Activated T-helper 1 cell treated with anti-CD3 and anti-CD28 coated beads, Interleukin-12 subunit alpha, Interleukin-12 subunit beta, Interleukin-2, Interleukin-4 antibody, amounts not matched to agents 30 ng/mL and 10 ng/mL and 1 ng/mL, durations not matched to agents 14 hours and 24 hours and 36 hours (primary cell): ENCODE data around the gene MYD88. TPM values are rescaled to one million over a fixed set of nuclear protein-coding genes. Genes with fewer than 3 reads are reported as not detected.
A peak's percentile ranks its signal among the peaks of the same experiment; 100 is the strongest.
"Not testable (repeated sequence)": the region's sequence is repeated elsewhere in the genome, so short reads cannot be mapped to it uniquely, and the experiment has no call there.

Experiments used
- DNase-seq: peaks from one replicate; pipeline ENCODE4 v3.0.0; 2021; ENCODE audit warnings: low spot score
- H3K27ac Mint-ChIP-seq: one replicate; pipeline ENCODE4 v1.8.0; 2021; ENCODE audit warnings: mild to moderate bottlenecking, mixed read lengths
- H3K27me3 Mint-ChIP-seq: one replicate; pipeline ENCODE4 v1.8.0; 2022; ENCODE audit warnings: mild to moderate bottlenecking, moderate library complexity, mixed read lengths; ENCODE audit not compliant: insufficient read depth
- H3K36me3 Mint-ChIP-seq: one replicate; pipeline ENCODE4 v1.8.0; 2021; ENCODE audit warnings: low read depth, mixed read lengths
- H3K4me1 Mint-ChIP-seq: one replicate; pipeline ENCODE4 v1.8.0; 2021; ENCODE audit warnings: low read depth, mixed read lengths
- H3K4me3 Mint-ChIP-seq: one replicate; pipeline ENCODE4 v1.8.0; 2021; ENCODE audit warnings: mild to moderate bottlenecking, moderate library complexity, mixed read lengths
- H3K9me3 Mint-ChIP-seq: one replicate; pipeline ENCODE4 v1.8.0; 2021; ENCODE audit warnings: mixed read lengths
- intact Hi-C: fragments of 100-400 bp; cut with micrococcal nuclease; formaldehyde crosslinking; loops from one replicate; pipeline ENCODE4 v1.15.1; 2024
- total RNA-seq: library from RNA; stranded (reverse); gene quantifications from 2 replicates; pipeline ENCODE4 v1.2.3, GENCODE V29; 2022

MYD88 gene
- total RNA-seq, 1 donor from 2014 or later, result 42.1 TPM

DNA sequence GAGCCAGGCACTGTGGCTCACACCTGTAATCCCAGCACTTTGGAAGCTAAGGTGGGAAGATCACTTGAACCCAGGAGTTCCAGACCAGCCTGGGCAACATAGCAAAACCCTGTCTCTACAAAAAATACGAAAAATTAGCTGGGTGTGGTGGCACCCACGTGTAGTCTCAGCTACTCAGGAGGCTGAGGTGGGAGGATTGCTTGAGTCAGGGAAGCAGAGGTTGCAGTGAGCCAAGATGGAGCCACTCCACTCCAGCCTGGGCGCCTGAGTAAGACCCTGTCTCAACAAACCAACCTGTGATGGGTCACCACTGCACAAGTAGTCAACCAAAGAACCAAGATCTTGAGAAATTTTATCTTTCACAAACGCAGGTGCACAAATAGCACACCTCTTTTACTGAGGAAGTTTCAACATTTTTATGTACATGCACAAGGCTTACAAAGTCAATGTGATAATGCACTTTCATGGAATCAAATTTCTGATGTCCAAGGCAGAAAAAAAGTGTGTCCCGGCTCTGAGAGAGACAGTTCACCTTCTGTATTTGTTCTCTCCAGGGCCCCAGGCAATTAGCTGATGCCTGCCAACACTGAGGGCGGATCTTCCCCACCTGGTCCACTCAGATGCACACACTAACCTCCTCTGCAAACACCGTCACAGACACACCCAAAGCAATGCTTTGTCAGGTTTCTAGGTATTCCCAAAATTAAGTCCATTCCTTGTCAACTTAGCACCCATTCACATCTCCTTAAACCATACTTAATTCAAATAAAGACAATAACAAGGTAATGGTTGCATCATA, 13.9 kb upstream of the MYD88 start:
- Mint-ChIP-seq H3K27ac (no peak overlapping the region), H3K4me3 (no peak overlapping the region), H3K36me3 (peaks cover 40% of the 10 kb centered on the region), H3K4me1 (no peaks in the 10 kb centered on the region), H3K27me3 (no peaks in the 10 kb centered on the region), H3K9me3 (no peaks in the 10 kb centered on the region)
- no peak for DNase-seq
- intact Hi-C loops, result no loop called here

GRCh38 chr3:38125305-38126120, 12.9 kb upstream of the MYD88 start:
- Mint-ChIP-seq H3K4me3 (no peak overlapping the region), H3K27ac (no peak overlapping the region), H3K4me1 (no peaks in the 10 kb centered on the region), H3K9me3 (no peaks in the 10 kb centered on the region), H3K36me3 (peaks cover 46% of the 10 kb centered on the region), H3K27me3 (no peaks in the 10 kb centered on the region)
- intact Hi-C loops, result no loop called here
- DNase-seq, result no peak

- Mint-ChIP-seq H3K36me3 (peaks cover 48% of the 10 kb centered on the region), H3K4me1 (peaks cover 1% of the 10 kb centered on the region), H3K9me3 (no peaks in the 10 kb centered on the region), H3K27ac (no peak overlapping the region), H3K27me3 (no peaks in the 10 kb centered on the region), H3K4me3 (no peak overlapping the region)
- intact Hi-C loops, result no loop called here
- DNase-seq, result no peak
These were observed 12.2 kb upstream of the MYD88 start for GRCh38 chr3:38126121-38126892.

DNA sequence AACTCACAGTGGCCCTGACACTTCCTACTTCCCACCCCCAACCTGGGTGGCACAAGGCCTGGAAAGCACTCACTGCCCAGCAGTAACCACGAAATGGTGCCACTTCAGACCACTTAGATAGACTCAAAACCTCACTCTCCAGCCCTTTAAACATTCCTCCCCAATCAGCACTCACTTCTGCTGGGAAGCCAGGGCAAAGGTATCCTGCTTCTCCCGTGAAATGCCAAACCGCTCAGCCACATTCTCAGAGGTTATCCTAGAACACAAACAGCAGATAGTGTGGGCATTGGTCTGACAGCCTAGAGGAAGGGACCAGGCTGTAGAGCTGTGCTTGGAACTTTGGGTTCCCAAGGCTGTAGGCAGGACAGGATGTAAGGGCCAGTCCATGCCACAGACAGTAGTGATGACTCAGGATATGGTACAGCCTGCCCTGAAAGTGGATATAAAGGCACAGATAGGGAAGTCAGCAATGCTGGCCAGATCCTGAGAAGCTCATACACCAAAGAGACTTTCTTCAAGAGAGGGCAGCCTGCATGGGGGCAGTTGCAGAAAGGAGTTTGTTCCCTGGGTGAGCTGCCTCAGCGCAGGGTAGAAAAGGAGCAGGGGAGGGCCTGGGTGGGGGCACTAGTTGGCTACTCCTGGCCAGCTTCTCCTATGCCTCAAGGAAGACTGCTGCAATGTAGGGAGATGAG, 10.7 kb upstream of the MYD88 start:
- no peak overlapping the region for H3K4me3 Mint-ChIP-seq
- H3K4me1 Mint-ChIP-seq, result peaks cover 8% of the 10 kb centered on the region
- DNase-seq, result no peak

GRCh38 chr3:38128303-38128655, 10.2 kb upstream of the MYD88 start:
- Mint-ChIP-seq H3K27ac (no peak overlapping the region), H3K4me1 (peaks cover 13% of the 10 kb centered on the region), H3K4me3 (no peak overlapping the region), H3K9me3 (no peaks in the 10 kb centered on the region), H3K27me3 (no peaks in the 10 kb centered on the region), H3K36me3 (peaks cover 46% of the 10 kb centered on the region)
- DNase-seq, result no peak
- intact Hi-C loops, result no loop called here

More for the DNA sequence above, 10.7 kb upstream of the MYD88 start:
- Mint-ChIP-seq H3K27ac (peak overlapping the region; percentile 34), H3K36me3 (peaks cover 49% of the 10 kb centered on the region), H3K27me3 (no peaks in the 10 kb centered on the region), H3K9me3 (no peaks in the 10 kb centered on the region)
- intact Hi-C loops, result no loop called here

DNA sequence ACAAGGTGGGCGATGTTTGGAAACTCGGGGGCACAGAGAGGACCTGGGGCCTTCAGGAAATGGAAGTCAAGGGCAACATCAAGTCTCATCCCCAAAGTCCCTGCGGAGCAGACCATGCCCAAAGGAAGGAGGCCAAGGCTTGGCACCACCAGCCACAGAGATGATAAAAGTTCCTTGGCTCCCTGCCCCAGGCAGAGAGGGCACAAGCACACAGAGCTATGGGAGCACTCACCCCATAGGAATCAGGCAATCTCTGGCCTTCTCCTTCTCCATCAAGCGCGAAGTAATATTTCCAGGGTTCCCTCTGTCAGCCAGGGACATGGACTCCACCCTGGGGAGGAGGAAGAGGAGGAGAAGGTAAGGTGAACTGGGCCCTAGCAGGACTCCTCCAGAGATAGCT, 9.4 kb upstream of the MYD88 start:
- H3K9me3 Mint-ChIP-seq, result no peaks in the 10 kb centered on the region
- DNase-seq, result no peak

DNA sequence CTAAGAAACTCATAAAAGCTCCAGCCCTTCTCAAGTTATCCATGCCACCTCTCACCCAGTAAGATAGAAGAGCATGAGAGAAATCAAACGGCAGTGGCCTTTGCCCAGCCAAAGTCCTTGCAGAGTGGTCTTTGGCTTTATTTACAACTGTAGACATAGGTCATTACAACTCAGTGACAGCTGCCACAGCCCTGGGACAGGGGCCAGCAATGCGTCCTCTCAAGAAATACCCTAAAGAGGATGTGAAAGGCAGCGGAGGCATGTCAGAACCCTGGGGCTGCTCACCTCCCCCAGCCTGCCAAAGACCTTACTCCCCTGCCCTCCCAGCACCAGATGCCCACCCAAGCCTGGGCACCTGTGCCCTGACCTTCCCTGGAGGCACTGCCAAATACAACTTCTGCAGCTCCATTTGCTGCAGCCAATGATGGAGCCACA, 7.8 kb upstream of the MYD88 start:
- H3K36me3 Mint-ChIP-seq, result peaks cover 56% of the 10 kb centered on the region
- intact Hi-C loops, result no loop called here

More for the DNA sequence above, 9.4 kb upstream of the MYD88 start:
- Mint-ChIP-seq H3K27ac (no peak overlapping the region), H3K27me3 (no peaks in the 10 kb centered on the region), H3K4me1 (peaks cover 14% of the 10 kb centered on the region), H3K36me3 (peaks cover 52% of the 10 kb centered on the region), H3K4me3 (no peak overlapping the region)
- intact Hi-C loops, result no loop called here

DNA sequence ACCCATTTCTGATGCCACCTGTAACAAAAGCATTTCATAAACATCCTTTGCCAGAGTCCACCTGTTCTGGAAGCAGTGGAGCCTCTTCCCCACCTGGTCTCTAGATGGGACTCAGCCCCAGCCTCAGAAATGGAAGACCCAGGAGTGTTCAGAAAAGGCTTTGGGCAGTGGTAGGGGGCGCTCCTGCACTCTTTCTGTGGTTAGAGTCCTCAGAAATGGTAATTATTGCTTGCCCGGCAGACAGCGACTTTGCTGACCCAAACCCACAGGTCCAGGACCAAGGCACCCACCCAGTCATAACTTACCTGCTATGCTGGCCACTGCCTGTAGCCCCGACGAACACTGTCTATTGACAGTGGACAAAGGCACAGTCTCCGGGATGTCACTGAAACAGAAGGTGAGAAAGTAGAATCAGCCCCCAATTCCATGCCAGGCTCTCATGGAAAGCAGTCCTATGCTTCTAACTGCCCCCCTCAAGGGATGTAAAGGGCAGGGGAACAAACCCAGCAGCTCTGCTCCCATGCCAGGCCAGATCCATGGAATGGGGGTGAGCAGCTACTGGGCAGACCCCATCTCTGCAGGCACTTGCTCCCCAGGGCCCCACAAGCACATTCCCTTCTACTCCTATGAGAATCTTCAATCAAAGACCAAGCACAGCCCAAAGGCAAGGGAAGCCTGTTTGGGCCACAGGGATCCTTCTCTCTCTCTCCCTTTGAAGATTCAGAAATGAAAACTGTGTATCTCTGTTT, 6.7 kb upstream of the MYD88 start:
- H3K36me3 Mint-ChIP-seq, result peaks cover 56% of the 10 kb centered on the region
- intact Hi-C loops, result no loop called here
- DNase-seq, result no peak
- peak overlapping the region; percentile 23 for H3K27ac Mint-ChIP-seq
- no peak overlapping the region for H3K4me3 Mint-ChIP-seq
- no peaks in the 10 kb centered on the region for H3K9me3 Mint-ChIP-seq
- peaks cover 36% of the 10 kb centered on the region for H3K4me1 Mint-ChIP-seq
- no peaks in the 10 kb centered on the region for H3K27me3 Mint-ChIP-seq

More for the DNA sequence above, 7.8 kb upstream of the MYD88 start:
- Mint-ChIP-seq H3K4me1 (peaks cover 29% of the 10 kb centered on the region), H3K27me3 (no peaks in the 10 kb centered on the region), H3K4me3 (no peak overlapping the region), H3K9me3 (no peaks in the 10 kb centered on the region), H3K27ac (no peak overlapping the region)
- no peak for DNase-seq

- no peaks in the 10 kb centered on the region for H3K27me3 Mint-ChIP-seq
- no peak overlapping the region for H3K4me3 Mint-ChIP-seq
- H3K27ac Mint-ChIP-seq, result no peak overlapping the region
- DNase-seq, result no peak
- H3K4me1 Mint-ChIP-seq, result peaks cover 49% of the 10 kb centered on the region
- intact Hi-C loops, result no loop called here
- peaks cover 47% of the 10 kb centered on the region for H3K36me3 Mint-ChIP-seq
- no peaks in the 10 kb centered on the region for H3K9me3 Mint-ChIP-seq
These were observed 5.3 kb upstream of the MYD88 start for GRCh38 chr3:38133209-38133556.

- H3K27me3 Mint-ChIP-seq, result no peaks in the 10 kb centered on the region
- intact Hi-C loops, result no loop called here
- DNase-seq, result no peak
- H3K9me3 Mint-ChIP-seq, result no peaks in the 10 kb centered on the region
- peaks cover 52% of the 10 kb centered on the region for H3K4me1 Mint-ChIP-seq
- peak overlapping the region; percentile 53 for H3K4me3 Mint-ChIP-seq
- H3K36me3 Mint-ChIP-seq, result peaks cover 47% of the 10 kb centered on the region
- H3K27ac Mint-ChIP-seq, result peak overlapping the region; percentile 61
These were observed 4.7 kb upstream of the MYD88 start for GRCh38 chr3:38133557-38134405.

DNA sequence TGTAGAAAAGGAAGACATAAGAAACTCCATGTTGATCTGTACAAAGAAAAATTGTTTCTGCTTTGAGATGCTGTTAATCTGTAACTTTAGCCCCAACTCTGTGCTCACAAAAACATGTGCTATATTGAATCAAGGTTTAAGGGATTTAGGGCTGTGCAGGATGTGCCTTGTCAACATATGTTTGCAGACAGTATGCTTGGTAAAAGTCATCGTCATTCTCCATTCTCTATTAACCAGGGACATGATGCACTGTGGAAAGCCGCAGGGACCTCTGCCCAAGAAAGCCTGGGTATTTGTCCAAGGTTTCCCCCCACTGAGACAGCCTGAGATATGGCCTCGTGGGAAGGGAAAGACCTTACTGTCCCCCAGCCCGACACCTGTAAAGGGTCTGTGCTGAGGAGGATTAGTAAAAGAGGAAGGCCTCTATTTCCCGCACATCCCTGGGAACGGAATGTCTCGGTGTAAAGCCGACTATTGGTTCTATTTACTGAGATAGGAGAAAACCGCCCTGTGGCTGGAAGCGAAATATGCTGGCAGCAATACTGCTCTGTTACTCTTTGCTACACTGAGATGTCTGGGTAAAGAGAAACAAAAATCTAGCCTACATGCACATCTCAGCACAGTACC, 3.8 kb upstream of the MYD88 start:
- peak overlapping the region; percentile 94 for H3K4me3 Mint-ChIP-seq
- peaks cover 57% of the 10 kb centered on the region for H3K4me1 Mint-ChIP-seq
- not testable (repeated sequence) for H3K9me3 Mint-ChIP-seq, H3K27me3 Mint-ChIP-seq, DNase-seq
- H3K36me3 Mint-ChIP-seq, result peaks cover 40% of the 10 kb centered on the region
- H3K27ac Mint-ChIP-seq, result peak overlapping the region; percentile 61
- intact Hi-C loops, result loop anchor here (5.0 kb wide), 7 partner anchors 123 to 1248 kb away; partner anchors contain the start of genes SCN11A, SLC25A38 and WDR48
